ENCODE data around the gene ZDHHC14.
A peak's percentile ranks its signal among the peaks of the same experiment; 100 is the strongest.

Gene ZDHHC14

GRCh38 chr6:157538168-157538567 lies 157.2 kb downstream of the ZDHHC14 start:
- DNase-seq, result no peak

GRCh38 chr6:157538698-157539097 lies 157.7 kb downstream of the ZDHHC14 start:
- no peak for DNase-seq

- peak; percentile 49 for DNase-seq
These were observed 158.4 kb downstream of the ZDHHC14 start for GRCh38 chr6:157539421-157539822.

GRCh38 chr6:157539900-157540752 lies 159.1 kb downstream of the ZDHHC14 start:
- no peak for DNase-seq

GRCh38 chr6:157541618-157542413 lies 160.8 kb downstream of the ZDHHC14 start:
- no peak for DNase-seq

- no peak for DNase-seq
These were observed 161.6 kb downstream of the ZDHHC14 start for GRCh38 chr6:157542414-157543160.

- no peak for DNase-seq
These were observed 165.3 kb downstream of the ZDHHC14 start for GRCh38 chr6:157546321-157546720.

- DNase-seq, result no peak
These were observed 166.1 kb downstream of the ZDHHC14 start for GRCh38 chr6:157547112-157547511.

GRCh38 chr6:157548635-157549467 lies 167.9 kb downstream of the ZDHHC14 start:
- no peak for DNase-seq

GRCh38 chr6:157549468-157549745 lies 168.4 kb downstream of the ZDHHC14 start:
- DNase-seq, result no peak

GRCh38 chr6:157550114-157550989 lies 169.4 kb downstream of the ZDHHC14 start:
- DNase-seq, result no peak

GRCh38 chr6:157551041-157551832 lies 170.2 kb downstream of the ZDHHC14 start:
- no peak for DNase-seq

GRCh38 chr6:157552081-157552747 lies 171.2 kb downstream of the ZDHHC14 start:
- no peak for DNase-seq

- DNase-seq, result no peak
These were observed 172.0 kb downstream of the ZDHHC14 start for GRCh38 chr6:157552820-157553485.

GRCh38 chr6:157554747-157555146 lies 173.8 kb downstream of the ZDHHC14 start:
- DNase-seq, result no peak

GRCh38 chr6:157555455-157556143 lies 174.6 kb downstream of the ZDHHC14 start:
- DNase-seq, result no peak

- no peak for DNase-seq
These were observed 175.2 kb downstream of the ZDHHC14 start for GRCh38 chr6:157556144-157556645.

GRCh38 chr6:157556671-157557430 lies 175.9 kb downstream of the ZDHHC14 start:
- peak; percentile 36 for DNase-seq

Measured in GDM1 (cell line).